ENCODE results near the gene COL12A1. TPM values are rescaled to one million over a fixed set of nuclear protein-coding genes. Genes with fewer than 3 reads are reported as not detected.

The COL12A1 gene
- polyA plus RNA-seq, 1 donor from 2014 or later = 0.63 TPM

GRCh38 chr6:75147512-75147911 lies 58.3 kb downstream of the COL12A1 start:
- no peak overlapping the region for H3K4me3 ChIP-seq (ENCODE audit: low read length)
- no peaks in the 10 kb centered on the region for H3K9me2 ChIP-seq (ENCODE audit: insufficient read depth, low read length)
- H3K9ac ChIP-seq (ENCODE audit: low read length) = no peak overlapping the region
- no peaks in the 10 kb centered on the region for H3F3A ChIP-seq (ENCODE audit: insufficient read depth, low read length, poor library complexity, severe bottlenecking)
- H4K20me1 ChIP-seq (ENCODE audit: insufficient read depth) = no peaks in the 10 kb centered on the region
- no peak overlapping the region for H3K27ac ChIP-seq (ENCODE audit: low read length)
- H2AFZ ChIP-seq (ENCODE audit: low read depth, low read length) = no peak overlapping the region
- TF ChIP-seq MXI1 (conservative IDR thresholded peaks at IDR 0.05; ENCODE audit: poor library complexity, severe bottlenecking) (no peak), RAD21 (conservative IDR thresholded peaks at IDR 0.05) (no peak), SMC3 (conservative IDR thresholded peaks at IDR 0.05; ENCODE audit: poor library complexity) (no peak), POLR2AphosphoS5 (IDR thresholded peaks at IDR 0.05) (no peak), TAF1 (IDR thresholded peaks at IDR 0.05; ENCODE audit: low read depth) (no peak), CTCF (IDR thresholded peaks at IDR 0.05; ENCODE audit: poor library complexity, severe bottlenecking) (no peak), EZH2 (IDR thresholded peaks at IDR 0.05; ENCODE audit: borderline replicate concordance, insufficient read depth, low read length, poor library complexity, severe bottlenecking) (no peak), EP300 (conservative IDR thresholded peaks at IDR 0.05; ENCODE audit: poor library complexity, severe bottlenecking) (no peak), REST (IDR thresholded peaks at IDR 0.05; ENCODE audit: borderline replicate concordance) (no peak)
- no peaks in the 10 kb centered on the region for H3K79me2 ChIP-seq (replicated peaks; ENCODE audit: insufficient read depth, low read length)
- H3K9me3 ChIP-seq (ENCODE audit: low read length) = no peaks in the 10 kb centered on the region
- no peak overlapping the region for H3K4me2 ChIP-seq (ENCODE audit: low read length)
- H3K36me3 ChIP-seq (ENCODE audit: insufficient read depth, low read length) = no peaks in the 10 kb centered on the region
- no peaks in the 10 kb centered on the region for H3K27me3 ChIP-seq (ENCODE audit: insufficient read depth, low read depth, low read length)

GRCh38 chr6:75145976-75146375 lies 59.9 kb downstream of the COL12A1 start:
- no peaks in the 10 kb centered on the region for H3K79me2 ChIP-seq (replicated peaks; ENCODE audit: insufficient read depth, low read length)
- H4K20me1 ChIP-seq (ENCODE audit: insufficient read depth) = no peaks in the 10 kb centered on the region
- H3K9me3 ChIP-seq (ENCODE audit: low read length) = no peaks in the 10 kb centered on the region
- no peak overlapping the region for H2AFZ ChIP-seq (ENCODE audit: low read depth, low read length)
- no peaks in the 10 kb centered on the region for H3K36me3 ChIP-seq (ENCODE audit: insufficient read depth, low read length)
- no peak overlapping the region for H3K27ac ChIP-seq (ENCODE audit: low read length)
- H3K27me3 ChIP-seq (ENCODE audit: insufficient read depth, low read depth, low read length) = no peaks in the 10 kb centered on the region
- no peak overlapping the region for H3K9ac ChIP-seq (ENCODE audit: low read length)
- no peaks in the 10 kb centered on the region for H3K9me2 ChIP-seq (ENCODE audit: insufficient read depth, low read length)
- TF ChIP-seq REST (IDR thresholded peaks at IDR 0.05; ENCODE audit: borderline replicate concordance) = no peak
- TF ChIP-seq CTCF (IDR thresholded peaks at IDR 0.05; ENCODE audit: poor library complexity, severe bottlenecking) = no peak
- no peak overlapping the region for H3K4me3 ChIP-seq (ENCODE audit: low read length)
- H3K4me2 ChIP-seq (ENCODE audit: low read length) = no peak overlapping the region
- H3F3A ChIP-seq (ENCODE audit: insufficient read depth, low read length, poor library complexity, severe bottlenecking) = no peaks in the 10 kb centered on the region
